K562 (cell line): ENCODE measurements around the gene TADA2A. TPM values are rescaled to one million over a fixed set of nuclear protein-coding genes. Genes with fewer than 3 reads are reported as not detected.
A peak's percentile ranks its signal among the peaks of the same experiment; 100 is the strongest.

Experiments used
- CBX8 ChIP-seq: fragments of 200-600 bp; sonication (generic); IDR thresholded peaks from 2 replicates; pipeline ENCODE4 v1.6.1; 2012; ENCODE audit warnings: borderline replicate concordance, mixed run types, low read depth, mild to moderate bottlenecking, moderate library complexity, mixed read lengths, low read length, control low read depth, inconsistent platforms; ENCODE audit not compliant: poor library complexity, severe bottlenecking; ENCODE audit errors: extremely low read depth
- CCNT2 ChIP-seq: IDR thresholded peaks from 2 replicates; pipeline ENCODE4 v1.6.1; 2011; ENCODE audit warnings: borderline replicate concordance, low read depth, mild to moderate bottlenecking, moderate library complexity, mixed read lengths, low read length; ENCODE audit not compliant: insufficient read length; ENCODE audit errors: extremely low read depth
- RAD21 ChIP-seq, 2 experiments: fragments of 250-450 bp in 1 of 2; fragments of 450-650 bp in 1 of 2; sonication (Bioruptor Pico) in 1 of 2; formaldehyde crosslinking in 1 of 2; IDR thresholded peaks in 1 of 2; conservative IDR thresholded peaks in 1 of 2; 2 replicates each; pipeline versions ENCODE4 v1.4.0 to v1.8.0; 2020 to 2022; ENCODE audit warnings: mild to moderate bottlenecking in 2 of 2, moderate library complexity in 1 of 2
- SMARCB1 ChIP-seq: IDR thresholded peaks from 2 replicates; pipeline ENCODE4 v1.6.1; 2011; ENCODE audit warnings: improper control_type of control experiment, low read depth; ENCODE audit not compliant: insufficient read length
- SREBF1 ChIP-seq: fragments of 150-350 bp; IDR thresholded peaks from 2 replicates; pipeline ENCODE4 v1.6.1; 2014; ENCODE audit warnings: antibody characterized with exemption, low read depth, low read length, borderline replicate concordance
- SRSF9 ChIP-seq: fragments of 200-400 bp; formaldehyde crosslinking; IDR thresholded peaks from 2 replicates; pipeline ENCODE4 v1.6.1; 2017; ENCODE audit warnings: low read depth, low read length, borderline replicate concordance
- ZNF23 ChIP-seq: fragments of 250-450 bp; sonication (Bioruptor Pico); IDR thresholded peaks from 2 replicates; pipeline ENCODE4 v1.4.0; 2020; ENCODE audit warnings: mild to moderate bottlenecking
- ZNF76 ChIP-seq: fragments of 250-450 bp; sonication (Bioruptor Pico); IDR thresholded peaks from 2 replicates; pipeline ENCODE4 v1.4.0; 2020; ENCODE audit warnings: mild to moderate bottlenecking, moderate library complexity, borderline replicate concordance
- polyA plus RNA-seq, 8 experiments: library from polyadenylated mRNA; depleted of rRNA in 4 of 8; stranded (reverse) in 5 of 8; unstranded in 3 of 8; fragments of >200 nt; fragmentation: Nextera tagmentation in 2 of 8; fragmentation: Illumina TruSeq in 1 of 8; extraction: Ambion mirVana in 2 of 8; extraction: Trizol in 1 of 8; gene quantifications; 2 replicates each; pipeline versions ENCODE4 v1.2.1 to v1.2.3, GENCODE V29; 2011 to 2014; ENCODE audit warnings: inconsistent platforms in 1 of 8, missing spikeins in 1 of 8
- total RNA-seq, 7 experiments: library from RNA; depleted of rRNA in 6 of 7; stranded (reverse); fragments of >200 nt in 6 of 7; fragmentation: Illumina TruSeq in 2 of 7; extraction: Trizol in 2 of 7; gene quantifications; 2 replicates each; pipeline versions ENCODE4 v1.2.1 to v1.2.3, GENCODE V29; 2011 to 2021; ENCODE audit warnings: low replicate concordance in 1 of 7
- TF ChIP-seq, protein P1 (sequence below), 2 experiments: fragments of 450-650 bp; conservative IDR thresholded peaks; 2 replicates each; pipeline ENCODE4 v1.6.1; 2017; ENCODE audit warnings: mild to moderate bottlenecking in 2 of 2, moderate library complexity in 2 of 2
- TF ChIP-seq, protein P2 (sequence below): fragments of 450-650 bp; formaldehyde crosslinking; IDR thresholded peaks from 2 replicates; pipeline ENCODE4 v1.4.0; 2020; ENCODE audit warnings: mild to moderate bottlenecking, moderate library complexity
- TF ChIP-seq, protein P3 (sequence below): fragments of 450-650 bp; formaldehyde crosslinking; IDR thresholded peaks from 2 replicates; pipeline ENCODE4 v1.4.0; 2020; ENCODE audit warnings: mild to moderate bottlenecking, moderate library complexity
- TF ChIP-seq, protein P4 (sequence below): fragments of 250-450 bp; sonication (Bioruptor Pico); IDR thresholded peaks from 2 replicates; pipeline ENCODE4 v1.4.0; 2020; ENCODE audit warnings: borderline replicate concordance
- TF ChIP-seq, protein P5 (sequence below): fragments of 250-450 bp; sonication (Bioruptor Pico); IDR thresholded peaks from 2 replicates; pipeline ENCODE4 v1.8.0; 2022; ENCODE audit warnings: inconsistent platforms

TADA2A gene
- total and polyA plus RNA-seq, 9 of the 15 experiments (the other 6 are each of a cell fraction or from before 2014, with no cell fraction given): 13.8 to 37.7 (median 25.0) TPM

DNA sequence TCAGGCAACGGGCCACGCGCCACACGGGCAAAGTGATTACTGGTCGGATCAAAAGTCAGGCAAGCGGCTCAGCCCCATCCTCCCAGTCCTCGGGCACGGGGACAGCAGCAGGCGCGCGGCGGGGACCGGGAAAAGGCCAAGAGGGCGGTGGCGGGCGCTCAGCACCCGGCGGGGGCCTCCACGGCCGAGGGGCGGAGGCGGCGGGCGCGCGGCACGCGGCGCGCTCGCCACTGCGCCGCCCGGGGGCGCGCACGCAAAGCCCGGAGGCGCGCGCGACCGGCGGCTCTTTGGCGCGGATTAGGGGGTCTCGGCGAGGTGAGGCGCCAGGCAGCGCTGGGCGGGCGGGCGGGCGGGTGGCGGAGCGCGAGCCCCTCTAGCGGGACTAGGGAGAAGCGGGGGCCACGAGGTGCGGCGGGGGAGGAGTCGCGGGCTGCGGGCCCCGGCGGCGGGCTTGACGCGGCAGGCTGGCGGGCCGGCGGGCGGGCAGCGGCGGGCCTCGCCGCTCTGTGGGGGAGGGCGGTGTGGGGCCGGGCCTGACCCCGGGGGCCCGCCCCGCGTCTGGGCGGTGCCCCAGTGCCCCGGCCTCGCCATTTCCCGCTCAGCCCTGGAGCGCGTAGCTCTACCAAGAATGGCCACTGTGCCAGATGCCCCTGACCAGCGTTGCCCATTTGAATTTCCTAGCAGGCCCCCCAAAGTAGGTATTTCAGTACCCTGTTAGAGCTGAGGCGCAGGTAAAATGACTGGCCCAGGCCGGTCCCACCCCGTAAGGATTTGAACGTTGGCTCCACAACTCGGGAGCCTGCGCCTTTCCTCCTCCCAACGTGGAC lies at the start of gene TADA2A, which contains the start of gene ACACA (continued):
- TF ChIP-seq SMARCB1 (no peak), RAD21 (CRISPR knock-in tag; conservative IDR thresholded peaks at IDR 0.05 in 1 of 2, IDR thresholded peaks at IDR 0.05 in 1 of 2) (no peak), SREBF1 (no peak), ZNF76 (CRISPR knock-in tag) (no peak), ZNF23 (no peak), CCNT2 (peak; percentile 52), SRSF9 (no peak), CBX8 (no peak)
- TF ChIP-seq, protein P1, sequence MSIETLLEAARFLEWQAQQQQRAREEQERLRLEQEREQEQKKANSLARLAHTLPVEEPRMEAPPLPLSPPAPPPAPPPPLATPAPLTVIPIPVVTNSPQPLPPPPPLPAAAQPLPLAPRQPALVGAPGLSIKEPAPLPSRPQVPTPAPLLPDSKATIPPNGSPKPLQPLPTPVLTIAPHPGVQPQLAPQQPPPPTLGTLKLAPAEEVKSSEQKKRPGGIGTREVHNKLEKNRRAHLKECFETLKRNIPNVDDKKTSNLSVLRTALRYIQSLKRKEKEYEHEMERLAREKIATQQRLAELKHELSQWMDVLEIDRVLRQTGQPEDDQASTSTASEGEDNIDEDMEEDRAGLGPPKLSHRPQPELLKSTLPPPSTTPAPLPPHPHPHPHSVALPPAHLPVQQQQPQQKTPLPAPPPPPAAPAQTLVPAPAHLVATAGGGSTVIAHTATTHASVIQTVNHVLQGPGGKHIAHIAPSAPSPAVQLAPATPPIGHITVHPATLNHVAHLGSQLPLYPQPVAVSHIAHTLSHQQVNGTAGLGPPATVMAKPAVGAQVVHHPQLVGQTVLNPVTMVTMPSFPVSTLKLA (conservative IDR thresholded peaks at IDR 0.05): peak in 1 of 2 experiments; percentile 58; a peak in 2 of 4 replicates
- TF ChIP-seq, protein P2, sequence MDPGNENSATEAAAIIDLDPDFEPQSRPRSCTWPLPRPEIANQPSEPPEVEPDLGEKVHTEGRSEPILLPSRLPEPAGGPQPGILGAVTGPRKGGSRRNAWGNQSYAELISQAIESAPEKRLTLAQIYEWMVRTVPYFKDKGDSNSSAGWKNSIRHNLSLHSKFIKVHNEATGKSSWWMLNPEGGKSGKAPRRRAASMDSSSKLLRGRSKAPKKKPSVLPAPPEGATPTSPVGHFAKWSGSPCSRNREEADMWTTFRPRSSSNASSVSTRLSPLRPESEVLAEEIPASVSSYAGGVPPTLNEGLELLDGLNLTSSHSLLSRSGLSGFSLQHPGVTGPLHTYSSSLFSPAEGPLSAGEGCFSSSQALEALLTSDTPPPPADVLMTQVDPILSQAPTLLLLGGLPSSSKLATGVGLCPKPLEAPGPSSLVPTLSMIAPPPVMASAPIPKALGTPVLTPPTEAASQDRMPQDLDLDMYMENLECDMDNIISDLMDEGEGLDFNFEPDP (CRISPR knock-in tag): no peak
- TF ChIP-seq, protein P3, sequence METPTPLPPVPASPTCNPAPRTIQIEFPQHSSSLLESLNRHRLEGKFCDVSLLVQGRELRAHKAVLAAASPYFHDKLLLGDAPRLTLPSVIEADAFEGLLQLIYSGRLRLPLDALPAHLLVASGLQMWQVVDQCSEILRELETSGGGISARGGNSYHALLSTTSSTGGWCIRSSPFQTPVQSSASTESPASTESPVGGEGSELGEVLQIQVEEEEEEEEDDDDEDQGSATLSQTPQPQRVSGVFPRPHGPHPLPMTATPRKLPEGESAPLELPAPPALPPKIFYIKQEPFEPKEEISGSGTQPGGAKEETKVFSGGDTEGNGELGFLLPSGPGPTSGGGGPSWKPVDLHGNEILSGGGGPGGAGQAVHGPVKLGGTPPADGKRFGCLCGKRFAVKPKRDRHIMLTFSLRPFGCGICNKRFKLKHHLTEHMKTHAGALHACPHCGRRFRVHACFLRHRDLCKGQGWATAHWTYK: 0 out of 2 replicates have a peak, but pooled peaks have one; percentile 44
- TF ChIP-seq, protein P4, sequence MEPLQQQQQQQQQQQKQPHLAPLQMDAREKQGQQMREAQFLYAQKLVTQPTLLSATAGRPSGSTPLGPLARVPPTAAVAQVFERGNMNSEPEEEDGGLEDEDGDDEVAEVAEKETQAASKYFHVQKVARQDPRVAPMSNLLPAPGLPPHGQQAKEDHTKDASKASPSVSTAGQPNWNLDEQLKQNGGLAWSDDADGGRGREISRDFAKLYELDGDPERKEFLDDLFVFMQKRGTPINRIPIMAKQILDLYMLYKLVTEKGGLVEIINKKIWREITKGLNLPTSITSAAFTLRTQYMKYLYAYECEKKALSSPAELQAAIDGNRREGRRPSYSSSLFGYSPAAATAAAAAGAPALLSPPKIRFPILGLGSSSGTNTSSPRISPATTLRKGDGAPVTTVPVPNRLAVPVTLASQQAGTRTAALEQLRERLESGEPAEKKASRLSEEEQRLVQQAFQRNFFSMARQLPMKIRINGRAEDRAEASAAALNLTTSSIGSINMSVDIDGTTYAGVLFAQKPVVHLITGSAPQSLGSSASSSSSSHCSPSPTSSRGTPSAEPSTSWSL: no peak
- TF ChIP-seq, protein P5, sequence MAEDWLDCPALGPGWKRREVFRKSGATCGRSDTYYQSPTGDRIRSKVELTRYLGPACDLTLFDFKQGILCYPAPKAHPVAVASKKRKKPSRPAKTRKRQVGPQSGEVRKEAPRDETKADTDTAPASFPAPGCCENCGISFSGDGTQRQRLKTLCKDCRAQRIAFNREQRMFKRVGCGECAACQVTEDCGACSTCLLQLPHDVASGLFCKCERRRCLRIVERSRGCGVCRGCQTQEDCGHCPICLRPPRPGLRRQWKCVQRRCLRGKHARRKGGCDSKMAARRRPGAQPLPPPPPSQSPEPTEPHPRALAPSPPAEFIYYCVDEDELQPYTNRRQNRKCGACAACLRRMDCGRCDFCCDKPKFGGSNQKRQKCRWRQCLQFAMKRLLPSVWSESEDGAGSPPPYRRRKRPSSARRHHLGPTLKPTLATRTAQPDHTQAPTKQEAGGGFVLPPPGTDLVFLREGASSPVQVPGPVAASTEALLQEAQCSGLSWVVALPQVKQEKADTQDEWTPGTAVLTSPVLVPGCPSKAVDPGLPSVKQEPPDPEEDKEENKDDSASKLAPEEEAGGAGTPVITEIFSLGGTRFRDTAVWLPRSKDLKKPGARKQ (CRISPR knock-in tag): no peak
